ENCODE results near the gene ADAMTS1.
"Not testable (repeated sequence)": the region's sequence is repeated elsewhere in the genome, so short reads cannot be mapped to it uniquely, and the experiment has no call there.

Gene ADAMTS1

DNA sequence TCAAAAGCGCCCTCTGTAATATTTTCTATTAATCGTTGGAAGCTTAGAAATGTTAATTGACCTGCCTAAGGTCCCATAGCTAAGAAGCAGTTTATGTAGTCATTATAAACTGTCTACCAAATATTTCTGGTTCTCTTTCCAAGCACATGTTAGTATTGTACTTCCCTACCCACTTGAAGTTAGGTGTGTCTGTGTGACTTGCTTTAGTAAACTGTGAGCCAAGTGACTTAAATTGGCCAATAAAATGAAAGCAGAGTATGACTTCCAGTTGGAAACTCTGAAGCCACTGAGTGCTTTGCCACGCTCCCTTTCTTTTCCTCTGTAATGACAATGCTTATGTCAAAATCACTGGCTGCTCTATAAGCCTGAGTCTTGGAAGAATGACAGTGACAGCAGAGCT lies 20.6 kb upstream of the ADAMTS1 start:
- Histone ChIP-seq H3K4me2 (ENCODE audit: low read depth, low read length, poor library complexity, severe bottlenecking) (no peak overlapping the region), H3K79me2 (ENCODE audit: insufficient read depth, low read length) (no peaks in the 10 kb centered on the region), H3K27me3 (ENCODE audit: low read length) (no peaks in the 10 kb centered on the region), H3K27ac (ENCODE audit: low read depth, low read length) (no peak overlapping the region), H3K9ac (ENCODE audit: low read length) (no peak overlapping the region), H3K9me3 (ENCODE audit: insufficient read depth, low read length) (no peaks in the 10 kb centered on the region), H4K20me1 (ENCODE audit: low read depth, low read length) (no peaks in the 10 kb centered on the region), H2AFZ (ENCODE audit: low read depth, low read length, severe bottlenecking) (no peak overlapping the region), H3K36me3 (ENCODE audit: low read length) (no peaks in the 10 kb centered on the region), H3K4me3 (ENCODE audit: insufficient read depth, low read length, poor library complexity, severe bottlenecking) (no peak overlapping the region), H3F3A (ENCODE audit: insufficient read depth) (no peaks in the 10 kb centered on the region), H3K9me2 (replicated peaks; ENCODE audit: insufficient read depth, low read length) (no peaks in the 10 kb centered on the region)
- no peak for TF ChIP-seq EZH2phosphoT487 (conservative IDR thresholded peaks at IDR 0.05; ENCODE audit: low read length)
- TF ChIP-seq, protein P1, sequence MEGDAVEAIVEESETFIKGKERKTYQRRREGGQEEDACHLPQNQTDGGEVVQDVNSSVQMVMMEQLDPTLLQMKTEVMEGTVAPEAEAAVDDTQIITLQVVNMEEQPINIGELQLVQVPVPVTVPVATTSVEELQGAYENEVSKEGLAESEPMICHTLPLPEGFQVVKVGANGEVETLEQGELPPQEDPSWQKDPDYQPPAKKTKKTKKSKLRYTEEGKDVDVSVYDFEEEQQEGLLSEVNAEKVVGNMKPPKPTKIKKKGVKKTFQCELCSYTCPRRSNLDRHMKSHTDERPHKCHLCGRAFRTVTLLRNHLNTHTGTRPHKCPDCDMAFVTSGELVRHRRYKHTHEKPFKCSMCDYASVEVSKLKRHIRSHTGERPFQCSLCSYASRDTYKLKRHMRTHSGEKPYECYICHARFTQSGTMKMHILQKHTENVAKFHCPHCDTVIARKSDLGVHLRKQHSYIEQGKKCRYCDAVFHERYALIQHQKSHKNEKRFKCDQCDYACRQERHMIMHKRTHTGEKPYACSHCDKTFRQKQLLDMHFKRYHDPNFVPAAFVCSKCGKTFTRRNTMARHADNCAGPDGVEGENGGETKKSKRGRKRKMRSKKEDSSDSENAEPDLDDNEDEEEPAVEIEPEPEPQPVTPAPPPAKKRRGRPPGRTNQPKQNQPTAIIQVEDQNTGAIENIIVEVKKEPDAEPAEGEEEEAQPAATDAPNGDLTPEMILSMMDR (IDR thresholded peaks at IDR 0.05; ENCODE audit: insufficient read depth, low read length, poor library complexity, severe bottlenecking), result no peak

DNA sequence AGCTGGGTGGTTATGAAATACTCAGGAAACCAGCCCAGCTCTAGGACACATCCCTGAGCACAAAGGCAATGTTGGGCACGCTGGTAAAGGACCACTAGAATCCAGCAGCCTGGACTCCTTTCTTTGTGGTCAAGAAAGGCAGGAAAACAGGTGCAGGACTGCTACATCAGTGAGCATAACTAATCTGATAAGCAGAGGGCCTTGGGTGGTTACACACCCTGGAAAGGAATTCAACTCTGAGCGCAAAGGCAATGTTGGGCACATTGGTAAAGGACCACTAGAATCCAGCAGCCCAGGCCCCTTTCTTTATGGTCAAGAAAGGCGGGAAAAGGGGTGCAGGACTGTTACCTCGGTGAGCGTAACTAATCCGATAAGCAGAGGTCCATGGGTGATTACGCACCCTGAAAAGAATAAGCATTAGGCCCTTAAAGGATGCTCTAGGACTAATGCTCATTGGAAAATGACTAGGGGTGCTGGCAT lies 11.7 kb upstream of the ADAMTS1 start:
- not testable (repeated sequence) for H3K27me3 ChIP-seq (ENCODE audit: low read length); H3K36me3 ChIP-seq (ENCODE audit: low read length); H3K27ac ChIP-seq (ENCODE audit: low read depth, low read length); H3K4me3 ChIP-seq (ENCODE audit: insufficient read depth, low read length, poor library complexity, severe bottlenecking); H4K20me1 ChIP-seq (ENCODE audit: low read depth, low read length); H3K4me2 ChIP-seq (ENCODE audit: low read depth, low read length, poor library complexity, severe bottlenecking); H3K9me3 ChIP-seq (ENCODE audit: insufficient read depth, low read length); H3K79me2 ChIP-seq (ENCODE audit: insufficient read depth, low read length); H3K9me2 ChIP-seq (replicated peaks; ENCODE audit: insufficient read depth, low read length); H2AFZ ChIP-seq (ENCODE audit: low read depth, low read length, severe bottlenecking); H3K9ac ChIP-seq (ENCODE audit: low read length); H3F3A ChIP-seq (ENCODE audit: insufficient read depth)

DNA sequence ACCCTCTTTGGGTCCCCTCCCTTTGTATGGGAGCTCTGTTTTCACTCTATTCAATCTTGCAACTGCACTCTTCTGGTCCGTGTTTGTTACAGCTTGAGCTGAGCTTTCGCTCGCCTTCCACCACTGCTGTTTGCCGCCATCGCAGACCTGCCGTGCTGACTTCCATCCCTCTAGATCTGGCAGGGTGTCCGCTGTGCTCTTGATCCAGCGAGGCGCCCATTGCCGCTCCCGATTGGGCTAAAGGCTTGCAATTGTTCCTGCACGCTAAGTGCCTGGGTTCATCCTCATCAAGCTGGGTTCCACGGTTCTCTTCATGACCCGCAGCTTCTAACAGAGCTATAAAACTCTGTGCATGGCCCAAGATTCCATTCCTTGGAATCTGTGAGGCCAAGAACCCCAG lies 9.5 kb upstream of the ADAMTS1 start:
- H3K9me3 ChIP-seq (ENCODE audit: insufficient read depth, low read length); H3K36me3 ChIP-seq (ENCODE audit: low read length); H3K27me3 ChIP-seq (ENCODE audit: low read length); H3K9ac ChIP-seq (ENCODE audit: low read length); H3K27ac ChIP-seq (ENCODE audit: low read depth, low read length); H3K79me2 ChIP-seq (ENCODE audit: insufficient read depth, low read length); H2AFZ ChIP-seq (ENCODE audit: low read depth, low read length, severe bottlenecking); H3K9me2 ChIP-seq (replicated peaks; ENCODE audit: insufficient read depth, low read length); H3K4me2 ChIP-seq (ENCODE audit: low read depth, low read length, poor library complexity, severe bottlenecking); H3F3A ChIP-seq (ENCODE audit: insufficient read depth); H4K20me1 ChIP-seq (ENCODE audit: low read depth, low read length); H3K4me3 ChIP-seq (ENCODE audit: insufficient read depth, low read length, poor library complexity, severe bottlenecking): not testable (repeated sequence)

DNA sequence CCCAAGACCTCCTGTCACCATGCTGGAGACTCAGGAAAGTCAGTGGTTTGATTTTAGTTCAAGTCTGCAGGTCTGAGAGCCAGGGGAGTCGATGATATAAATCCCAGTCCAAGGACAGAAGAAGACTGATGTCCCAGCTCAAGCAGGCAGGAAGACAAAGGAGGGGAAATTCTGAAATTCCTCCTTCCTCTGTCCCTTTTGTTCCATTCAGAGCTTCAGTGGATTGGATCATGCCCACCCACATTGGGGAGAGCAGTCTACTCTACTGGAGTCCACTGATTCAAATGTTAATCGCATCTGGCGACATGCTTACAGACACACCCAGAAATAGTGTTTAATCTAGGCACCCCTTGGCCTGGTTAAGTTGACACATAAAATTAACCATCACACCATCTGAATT lies 7.2 kb upstream of the ADAMTS1 start:
- Histone ChIP-seq H3F3A (ENCODE audit: insufficient read depth) (no peaks in the 10 kb centered on the region), H2AFZ (ENCODE audit: low read depth, low read length, severe bottlenecking) (no peak overlapping the region), H4K20me1 (ENCODE audit: low read depth, low read length) (no peaks in the 10 kb centered on the region), H3K27me3 (ENCODE audit: low read length) (no peaks in the 10 kb centered on the region), H3K9me3 (ENCODE audit: insufficient read depth, low read length) (no peaks in the 10 kb centered on the region), H3K4me2 (ENCODE audit: low read depth, low read length, poor library complexity, severe bottlenecking) (no peak overlapping the region), H3K79me2 (ENCODE audit: insufficient read depth, low read length) (no peaks in the 10 kb centered on the region), H3K9me2 (replicated peaks; ENCODE audit: insufficient read depth, low read length) (no peaks in the 10 kb centered on the region), H3K4me3 (ENCODE audit: insufficient read depth, low read length, poor library complexity, severe bottlenecking) (no peak overlapping the region), H3K9ac (ENCODE audit: low read length) (no peak overlapping the region), H3K36me3 (ENCODE audit: low read length) (no peaks in the 10 kb centered on the region), H3K27ac (ENCODE audit: low read depth, low read length) (no peak overlapping the region)
- TF ChIP-seq, protein P1 (IDR thresholded peaks at IDR 0.05; ENCODE audit: insufficient read depth, low read length, poor library complexity, severe bottlenecking), result no peak
- TF ChIP-seq EZH2phosphoT487 (conservative IDR thresholded peaks at IDR 0.05; ENCODE audit: low read length), result no peak

Data from SU-DHL-6 (cell line).